ENCODE measurements around the gene ARFGAP1.

Gene ARFGAP1

GRCh38 chr20:63279931-63280330 is 7.3 kb downstream of the ARFGAP1 start:
- Histone ChIP-seq H3K27me3 (replicated peaks; ENCODE audit: control insufficient read depth, insufficient read depth, low read length) (no peaks in the 10 kb centered on the region), H3K36me3 (ENCODE audit: control insufficient read depth, insufficient read depth, low read length) (peaks cover 36% of the 10 kb centered on the region), H3K4me3 (replicated peaks; ENCODE audit: low read depth, low read length) (no peak overlapping the region)
- no peak for TF ChIP-seq CTCF (IDR thresholded peaks at IDR 0.05; ENCODE audit: insufficient read depth, low read length, poor library complexity, severe bottlenecking)
- no peak for DNase-seq (ENCODE audit: extremely low read depth, insufficient read length)

GRCh38 chr20:63280371-63280770 is 7.8 kb downstream of the ARFGAP1 start:
- Histone ChIP-seq H3K27me3 (replicated peaks; ENCODE audit: control insufficient read depth, insufficient read depth, low read length) (no peaks in the 10 kb centered on the region), H3K4me3 (replicated peaks; ENCODE audit: low read depth, low read length) (no peak overlapping the region), H3K36me3 (ENCODE audit: control insufficient read depth, insufficient read depth, low read length) (peaks cover 38% of the 10 kb centered on the region)
- no peak for DNase-seq (ENCODE audit: extremely low read depth, insufficient read length)
- TF ChIP-seq CTCF (IDR thresholded peaks at IDR 0.05; ENCODE audit: insufficient read depth, low read length, poor library complexity, severe bottlenecking): no peak

GRCh38 chr20:63280929-63281545 is 8.4 kb downstream of the ARFGAP1 start:
- TF ChIP-seq CTCF (IDR thresholded peaks at IDR 0.05; ENCODE audit: insufficient read depth, low read length, poor library complexity, severe bottlenecking): peak; percentile 39
- Histone ChIP-seq H3K4me3 (replicated peaks; ENCODE audit: low read depth, low read length) (no peak overlapping the region), H3K27me3 (replicated peaks; ENCODE audit: control insufficient read depth, insufficient read depth, low read length) (no peaks in the 10 kb centered on the region), H3K36me3 (ENCODE audit: control insufficient read depth, insufficient read depth, low read length) (peaks cover 41% of the 10 kb centered on the region)
- no peak for DNase-seq (ENCODE audit: extremely low read depth, insufficient read length)

- DNase-seq (ENCODE audit: extremely low read depth, insufficient read length): no peak
- H3K27me3 ChIP-seq (replicated peaks; ENCODE audit: control insufficient read depth, insufficient read depth, low read length): no peaks in the 10 kb centered on the region
- peaks cover 38% of the 10 kb centered on the region for H3K36me3 ChIP-seq (ENCODE audit: control insufficient read depth, insufficient read depth, low read length)
- H3K4me3 ChIP-seq (replicated peaks; ENCODE audit: low read depth, low read length): no peak overlapping the region
- no peak for TF ChIP-seq CTCF (IDR thresholded peaks at IDR 0.05; ENCODE audit: insufficient read depth, low read length, poor library complexity, severe bottlenecking)
These were observed 9.4 kb downstream of the ARFGAP1 start for GRCh38 chr20:63281742-63282665.

GRCh38 chr20:63282946-63283345 is 10.3 kb downstream of the ARFGAP1 start:
- no peak for DNase-seq (ENCODE audit: extremely low read depth, insufficient read length)
- H3K27me3 ChIP-seq (replicated peaks; ENCODE audit: control insufficient read depth, insufficient read depth, low read length): no peaks in the 10 kb centered on the region
- no peak overlapping the region for H3K4me3 ChIP-seq (replicated peaks; ENCODE audit: low read depth, low read length)
- peaks cover 32% of the 10 kb centered on the region for H3K36me3 ChIP-seq (ENCODE audit: control insufficient read depth, insufficient read depth, low read length)
- no peak for TF ChIP-seq CTCF (IDR thresholded peaks at IDR 0.05; ENCODE audit: insufficient read depth, low read length, poor library complexity, severe bottlenecking)
